ENCODE measurements around the gene PSMA6. TPM values are rescaled to one million over a fixed set of nuclear protein-coding genes. Genes with fewer than 3 reads are reported as not detected.

PSMA6 gene
- polyA plus RNA-seq, 1 donor (not counting 4 experiments of a cell fraction or from before 2014, with no cell fraction given), result 326 TPM

GRCh38 chr14:35277179-35277578, 15.0 kb upstream of the PSMA6 start:
- no peaks in the 10 kb centered on the region for H3K9me1 ChIP-seq (ENCODE audit: control insufficient read depth, extremely low read depth, insufficient read depth, low read length)
- H3K9ac ChIP-seq (ENCODE audit: control insufficient read depth, extremely low read depth, insufficient read depth, low read length), result no peak overlapping the region
- H3K79me2 ChIP-seq (ENCODE audit: control insufficient read depth, insufficient read depth, low read length), result no peaks in the 10 kb centered on the region
- no peaks in the 10 kb centered on the region for H4K20me1 ChIP-seq (ENCODE audit: control insufficient read depth, extremely low read depth, insufficient read depth, low read length)
- dilution Hi-C loops (cut with MboI; ENCODE audit: extremely low pct_ligation_motif_present, low sequenced_read_pairs), result no loop called here
- no peak overlapping the region for H2AFZ ChIP-seq (ENCODE audit: control insufficient read depth, low read length)
- H3K4me1 ChIP-seq (ENCODE audit: control insufficient read depth, extremely low read depth, insufficient read depth, low read length), result no peaks in the 10 kb centered on the region
- no peak overlapping the region for H3K27ac ChIP-seq (ENCODE audit: control insufficient read depth, insufficient read depth, low read length)
- DNase-seq (ENCODE audit: low read depth, low spot score) (no peak), FAIRE-seq (no peak)
- peaks cover 6 to 7% of the 10 kb centered on the region in 2 experiments for H3K36me3 ChIP-seq (ENCODE audit: control insufficient read depth in 2 of 2, extremely low read depth in 1 of 2, insufficient read depth in 2 of 2, low read length in 2 of 2)
- H3K4me2 ChIP-seq (ENCODE audit: control insufficient read depth, extremely low read depth, insufficient read depth, low read depth, low read length), result no peak overlapping the region
- no peak for TF ChIP-seq EZH2 (IDR thresholded peaks at IDR 0.05; ENCODE audit: low read length)
- TF ChIP-seq CTCF (optimal IDR thresholded peaks at IDR 0.05 in 1 of 3, IDR thresholded peaks at IDR 0.05 in 1 of 3, conservative IDR thresholded peaks at IDR 0.05 in 1 of 3; ENCODE audit: extremely low read depth in 1 of 3, insufficient read depth in 2 of 3, low read length in 3 of 3), result no peak
- H3K9me3 ChIP-seq (ENCODE audit: control insufficient read depth, low read depth, low read length), result no peaks in the 10 kb centered on the region
- no peaks in the 10 kb centered on the region for H3K27me3 ChIP-seq (ENCODE audit: control insufficient read depth, extremely low read depth, insufficient read depth, low read length)
- no peak overlapping the region for H3K4me3 ChIP-seq (ENCODE audit: control insufficient read depth in 2 of 3, extremely low read depth in 1 of 3, insufficient read depth in 2 of 3, low read depth in 1 of 3, low read length in 3 of 3)

- no peaks in the 10 kb centered on the region for H3K4me1 ChIP-seq (ENCODE audit: control insufficient read depth, extremely low read depth, insufficient read depth, low read length)
- no peaks in the 10 kb centered on the region for H3K79me2 ChIP-seq (ENCODE audit: control insufficient read depth, insufficient read depth, low read length)
- no peak overlapping the region for H2AFZ ChIP-seq (ENCODE audit: control insufficient read depth, low read length)
- H3K27ac ChIP-seq (ENCODE audit: control insufficient read depth, insufficient read depth, low read length), result no peak overlapping the region
- TF ChIP-seq CTCF (optimal IDR thresholded peaks at IDR 0.05 in 1 of 3, IDR thresholded peaks at IDR 0.05 in 1 of 3, conservative IDR thresholded peaks at IDR 0.05 in 1 of 3; ENCODE audit: extremely low read depth in 1 of 3, insufficient read depth in 2 of 3, low read length in 3 of 3) (no peak), EZH2 (IDR thresholded peaks at IDR 0.05; ENCODE audit: low read length) (no peak)
- no peak overlapping the region for H3K9ac ChIP-seq (ENCODE audit: control insufficient read depth, extremely low read depth, insufficient read depth, low read length)
- FAIRE-seq (no peak), DNase-seq (ENCODE audit: low read depth, low spot score) (no peak)
- no peaks in the 10 kb centered on the region for H3K9me1 ChIP-seq (ENCODE audit: control insufficient read depth, extremely low read depth, insufficient read depth, low read length)
- H3K27me3 ChIP-seq (ENCODE audit: control insufficient read depth, extremely low read depth, insufficient read depth, low read length), result no peaks in the 10 kb centered on the region
- no peak overlapping the region for H3K4me3 ChIP-seq (ENCODE audit: control insufficient read depth in 2 of 3, extremely low read depth in 1 of 3, insufficient read depth in 2 of 3, low read depth in 1 of 3, low read length in 3 of 3)
- H4K20me1 ChIP-seq (ENCODE audit: control insufficient read depth, extremely low read depth, insufficient read depth, low read length), result no peaks in the 10 kb centered on the region
- H3K4me2 ChIP-seq (ENCODE audit: control insufficient read depth, extremely low read depth, insufficient read depth, low read depth, low read length), result no peak overlapping the region
- peaks cover 5 to 6% of the 10 kb centered on the region in 2 experiments for H3K36me3 ChIP-seq (ENCODE audit: control insufficient read depth in 2 of 2, extremely low read depth in 1 of 2, insufficient read depth in 2 of 2, low read length in 2 of 2)
- dilution Hi-C loops (cut with MboI; ENCODE audit: extremely low pct_ligation_motif_present, low sequenced_read_pairs), result no loop called here
- no peaks in the 10 kb centered on the region for H3K9me3 ChIP-seq (ENCODE audit: control insufficient read depth, low read depth, low read length)
Measured at GRCh38 chr14:35279369-35279768, 12.8 kb upstream of the PSMA6 start.
